ENCODE results near the gene CD5L.

The CD5L gene

DNA sequence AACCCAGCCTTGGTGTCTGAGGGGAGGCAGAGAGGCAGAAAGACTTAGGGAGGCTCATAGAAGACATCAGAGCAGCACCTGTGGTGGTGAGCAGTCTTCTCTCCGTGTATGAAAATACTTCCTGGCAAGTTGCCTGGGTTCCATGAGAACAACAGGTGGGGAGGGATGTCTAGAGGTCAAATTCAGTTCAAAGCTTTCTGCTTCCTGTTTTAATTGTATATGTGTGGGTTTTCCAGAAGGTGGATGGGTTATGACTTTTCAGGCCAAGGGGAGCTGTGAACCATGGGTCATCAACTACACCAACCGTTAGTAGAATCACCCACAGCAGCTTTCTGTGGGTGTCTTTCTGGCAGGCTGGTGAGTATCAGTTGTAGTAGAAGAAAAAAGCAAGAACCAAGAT is 60.6 kb downstream of the CD5L start:
- Histone ChIP-seq H3K79me2 (ENCODE audit: control insufficient read depth, low read length) (no peaks in the 10 kb centered on the region), H3K4me2 (ENCODE audit: low read length) (peak overlapping the region; percentile 57), H3K27me3 (ENCODE audit: control insufficient read depth, low read length) (no peaks in the 10 kb centered on the region), H3F3A (ENCODE audit: control insufficient read depth, insufficient read depth) (peaks cover 39% of the 10 kb centered on the region), H3K9me3 (ENCODE audit: control insufficient read depth, insufficient read depth, low read length) (no peaks in the 10 kb centered on the region), H3K36me3 (ENCODE audit: control insufficient read depth, low read length) (no peaks in the 10 kb centered on the region), H3K9me2 (replicated peaks; ENCODE audit: control insufficient read depth, low read length) (no peaks in the 10 kb centered on the region), H3K4me3 (ENCODE audit: low read length) (peak overlapping the region; percentile 41), H3K27ac (ENCODE audit: low read depth, low read length) (peak overlapping the region; percentile 85), H3K4me1 (ENCODE audit: control insufficient read depth, low read length) (peaks cover 100% of the 10 kb centered on the region), H4K20me1 (ENCODE audit: control insufficient read depth, insufficient read depth, low read depth, low read length) (no peaks in the 10 kb centered on the region)
- no peak for TF ChIP-seq EZH2phosphoT487 (IDR thresholded peaks at IDR 0.05; ENCODE audit: borderline replicate concordance, low read length)
- TF ChIP-seq, protein P1, sequence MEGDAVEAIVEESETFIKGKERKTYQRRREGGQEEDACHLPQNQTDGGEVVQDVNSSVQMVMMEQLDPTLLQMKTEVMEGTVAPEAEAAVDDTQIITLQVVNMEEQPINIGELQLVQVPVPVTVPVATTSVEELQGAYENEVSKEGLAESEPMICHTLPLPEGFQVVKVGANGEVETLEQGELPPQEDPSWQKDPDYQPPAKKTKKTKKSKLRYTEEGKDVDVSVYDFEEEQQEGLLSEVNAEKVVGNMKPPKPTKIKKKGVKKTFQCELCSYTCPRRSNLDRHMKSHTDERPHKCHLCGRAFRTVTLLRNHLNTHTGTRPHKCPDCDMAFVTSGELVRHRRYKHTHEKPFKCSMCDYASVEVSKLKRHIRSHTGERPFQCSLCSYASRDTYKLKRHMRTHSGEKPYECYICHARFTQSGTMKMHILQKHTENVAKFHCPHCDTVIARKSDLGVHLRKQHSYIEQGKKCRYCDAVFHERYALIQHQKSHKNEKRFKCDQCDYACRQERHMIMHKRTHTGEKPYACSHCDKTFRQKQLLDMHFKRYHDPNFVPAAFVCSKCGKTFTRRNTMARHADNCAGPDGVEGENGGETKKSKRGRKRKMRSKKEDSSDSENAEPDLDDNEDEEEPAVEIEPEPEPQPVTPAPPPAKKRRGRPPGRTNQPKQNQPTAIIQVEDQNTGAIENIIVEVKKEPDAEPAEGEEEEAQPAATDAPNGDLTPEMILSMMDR (IDR thresholded peaks at IDR 0.05; ENCODE audit: low read depth, low read length, poor library complexity, severe bottlenecking) = no peak
